ENCODE results near the gene HNRNPA2B1.
"Not testable (repeated sequence)": the region's sequence is repeated elsewhere in the genome, so short reads cannot be mapped to it uniquely, and the experiment has no call there.

HNRNPA2B1 gene

GRCh38 chr7:26151650-26151952, 48.9 kb downstream of the HNRNPA2B1 start:
- peaks cover 49% of the 10 kb centered on the region for H3K4me1 Mint-ChIP-seq
- no peaks in the 10 kb centered on the region for H3K9me3 Mint-ChIP-seq

GRCh38 chr7:26151096-26151495, 49.5 kb downstream of the HNRNPA2B1 start:
- Mint-ChIP-seq H3K27me3 (no peaks in the 10 kb centered on the region), H3K4me1 (peaks cover 44% of the 10 kb centered on the region), H3K9me3 (no peaks in the 10 kb centered on the region), H3K27ac (peak overlapping the region; percentile 69), H3K4me3 (peak overlapping the region; percentile 87), H3K36me3 (peaks cover 2% of the 10 kb centered on the region)

More at GRCh38 chr7:26151650-26151952, 48.9 kb downstream of the HNRNPA2B1 start:
- H3K27me3 Mint-ChIP-seq = no peaks in the 10 kb centered on the region
- H3K36me3 Mint-ChIP-seq = peaks cover 2% of the 10 kb centered on the region
- H3K27ac Mint-ChIP-seq = peak overlapping the region; percentile 90
- H3K4me3 Mint-ChIP-seq = peak overlapping the region; percentile 87

GRCh38 chr7:26149391-26149977, 51.1 kb downstream of the HNRNPA2B1 start:
- Mint-ChIP-seq H3K4me3 (no peak overlapping the region), H3K27ac (no peak overlapping the region), H3K9me3 (no peaks in the 10 kb centered on the region), H3K27me3 (no peaks in the 10 kb centered on the region), H3K4me1 (peaks cover 28% of the 10 kb centered on the region), H3K36me3 (peaks cover 4% of the 10 kb centered on the region)

GRCh38 chr7:26148307-26148700, 52.2 kb downstream of the HNRNPA2B1 start:
- not testable (repeated sequence) for H3K27ac Mint-ChIP-seq, H3K27me3 Mint-ChIP-seq, H3K4me3 Mint-ChIP-seq, H3K9me3 Mint-ChIP-seq, H3K36me3 Mint-ChIP-seq
- H3K4me1 Mint-ChIP-seq = peaks cover 16% of the 10 kb centered on the region

GRCh38 chr7:26147646-26148306, 52.8 kb downstream of the HNRNPA2B1 start:
- not testable (repeated sequence) for H3K4me3 Mint-ChIP-seq, H3K27me3 Mint-ChIP-seq, H3K36me3 Mint-ChIP-seq, H3K27ac Mint-ChIP-seq, H3K9me3 Mint-ChIP-seq
- peaks cover 13% of the 10 kb centered on the region for H3K4me1 Mint-ChIP-seq

- H3K27ac Mint-ChIP-seq = no peak overlapping the region
These were observed 53.5 kb downstream of the HNRNPA2B1 start for GRCh38 chr7:26147030-26147429.

GRCh38 chr7:26145238-26145637, 55.3 kb downstream of the HNRNPA2B1 start:
- no peaks in the 10 kb centered on the region for H3K9me3 Mint-ChIP-seq
- no peak overlapping the region for H3K27ac Mint-ChIP-seq
- H3K36me3 Mint-ChIP-seq = peaks cover 2% of the 10 kb centered on the region
- no peak overlapping the region for H3K4me3 Mint-ChIP-seq
- H3K4me1 Mint-ChIP-seq = no peaks in the 10 kb centered on the region
- H3K27me3 Mint-ChIP-seq = no peaks in the 10 kb centered on the region

More at GRCh38 chr7:26147030-26147429, 53.5 kb downstream of the HNRNPA2B1 start:
- Mint-ChIP-seq H3K9me3 (no peaks in the 10 kb centered on the region), H3K27me3 (no peaks in the 10 kb centered on the region), H3K36me3 (peaks cover 2% of the 10 kb centered on the region), H3K4me3 (no peak overlapping the region), H3K4me1 (peaks cover 13% of the 10 kb centered on the region)

- no peaks in the 10 kb centered on the region for H3K27me3 Mint-ChIP-seq
These were observed 56.1 kb downstream of the HNRNPA2B1 start for GRCh38 chr7:26144184-26145080.

GRCh38 chr7:26143298-26144048, 57.1 kb downstream of the HNRNPA2B1 start:
- H3K4me3 Mint-ChIP-seq = no peak overlapping the region
- no peaks in the 10 kb centered on the region for H3K9me3 Mint-ChIP-seq
- H3K36me3 Mint-ChIP-seq = peaks cover 2% of the 10 kb centered on the region
- no peak overlapping the region for H3K27ac Mint-ChIP-seq
- no peaks in the 10 kb centered on the region for H3K4me1 Mint-ChIP-seq
- H3K27me3 Mint-ChIP-seq = no peaks in the 10 kb centered on the region

More at GRCh38 chr7:26144184-26145080, 56.1 kb downstream of the HNRNPA2B1 start:
- H3K4me1 Mint-ChIP-seq = no peaks in the 10 kb centered on the region
- H3K27ac Mint-ChIP-seq = peak overlapping the region; percentile 55
- H3K9me3 Mint-ChIP-seq = no peaks in the 10 kb centered on the region
- no peak overlapping the region for H3K4me3 Mint-ChIP-seq
- peaks cover 2% of the 10 kb centered on the region for H3K36me3 Mint-ChIP-seq

GRCh38 chr7:26141077-26141476, 59.5 kb downstream of the HNRNPA2B1 start:
- Mint-ChIP-seq H3K27ac (no peak overlapping the region), H3K27me3 (no peaks in the 10 kb centered on the region), H3K4me1 (no peaks in the 10 kb centered on the region), H3K4me3 (no peak overlapping the region), H3K9me3 (no peaks in the 10 kb centered on the region), H3K36me3 (peaks cover 2% of the 10 kb centered on the region)

- H3K9me3 Mint-ChIP-seq = no peaks in the 10 kb centered on the region
- H3K27me3 Mint-ChIP-seq = no peaks in the 10 kb centered on the region
- no peaks in the 10 kb centered on the region for H3K36me3 Mint-ChIP-seq
- H3K4me3 Mint-ChIP-seq = no peak overlapping the region
- no peaks in the 10 kb centered on the region for H3K4me1 Mint-ChIP-seq
- no peak overlapping the region for H3K27ac Mint-ChIP-seq
These were observed 60.2 kb downstream of the HNRNPA2B1 start for GRCh38 chr7:26140380-26140779.

Data from activated naive CD4-positive, alpha-beta T cell treated with anti-CD3 and anti-CD28 coated beads, Interleukin-2, amount 50 U/mL, for 24 hours (primary cell).